Kidney epithelial cell (primary cell): ENCODE data around the gene TUBGCP2. TPM values are rescaled to one million over a fixed set of nuclear protein-coding genes. Genes with fewer than 3 reads are reported as not detected.
A peak's percentile ranks its signal among the peaks of the same experiment; 100 is the strongest.

Experiments
- DNase-seq: peaks from one replicate; pipeline ENCODE4 v3.0.0-alpha.2; 2010; ENCODE audit warnings: low read depth
- H3K27me3 ChIP-seq: 2 replicates; pipeline ENCODE4 v1.6.0; 2011; ENCODE audit warnings: low read length; ENCODE audit not compliant: control insufficient read depth, insufficient read depth
- H3K36me3 ChIP-seq: 2 replicates; pipeline ENCODE4 v1.5.1; 2011; ENCODE audit warnings: low read length; ENCODE audit not compliant: control insufficient read depth, insufficient read depth
- H3K4me3 ChIP-seq: 2 replicates; pipeline ENCODE4 v1.5.1; 2011; ENCODE audit warnings: low read depth, mild to moderate bottlenecking, control low read depth, low read length
- total RNA-seq: library from RNA; depleted of rRNA; stranded (reverse); fragments of >200 nt; gene quantifications from 2 replicates; pipeline ENCODE4 v1.2.3, GENCODE V29; 2015
- TF ChIP-seq, protein P1 (sequence below): IDR thresholded peaks from 2 replicates; pipeline ENCODE4 v1.5.1; 2011; ENCODE audit warnings: mild to moderate bottlenecking, moderate library complexity, low read length, control low read depth, inconsistent platforms; ENCODE audit not compliant: insufficient read depth, poor library complexity, severe bottlenecking

The TUBGCP2 gene
- total RNA-seq, 1 donor from 2014 or later: 65.5 TPM

- peak overlapping the region; percentile 23 for H3K4me3 ChIP-seq
- no peaks in the 10 kb centered on the region for H3K36me3 ChIP-seq
- no peak for DNase-seq
- TF ChIP-seq, protein P1, sequence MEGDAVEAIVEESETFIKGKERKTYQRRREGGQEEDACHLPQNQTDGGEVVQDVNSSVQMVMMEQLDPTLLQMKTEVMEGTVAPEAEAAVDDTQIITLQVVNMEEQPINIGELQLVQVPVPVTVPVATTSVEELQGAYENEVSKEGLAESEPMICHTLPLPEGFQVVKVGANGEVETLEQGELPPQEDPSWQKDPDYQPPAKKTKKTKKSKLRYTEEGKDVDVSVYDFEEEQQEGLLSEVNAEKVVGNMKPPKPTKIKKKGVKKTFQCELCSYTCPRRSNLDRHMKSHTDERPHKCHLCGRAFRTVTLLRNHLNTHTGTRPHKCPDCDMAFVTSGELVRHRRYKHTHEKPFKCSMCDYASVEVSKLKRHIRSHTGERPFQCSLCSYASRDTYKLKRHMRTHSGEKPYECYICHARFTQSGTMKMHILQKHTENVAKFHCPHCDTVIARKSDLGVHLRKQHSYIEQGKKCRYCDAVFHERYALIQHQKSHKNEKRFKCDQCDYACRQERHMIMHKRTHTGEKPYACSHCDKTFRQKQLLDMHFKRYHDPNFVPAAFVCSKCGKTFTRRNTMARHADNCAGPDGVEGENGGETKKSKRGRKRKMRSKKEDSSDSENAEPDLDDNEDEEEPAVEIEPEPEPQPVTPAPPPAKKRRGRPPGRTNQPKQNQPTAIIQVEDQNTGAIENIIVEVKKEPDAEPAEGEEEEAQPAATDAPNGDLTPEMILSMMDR: no peak
- peaks cover 59% of the 10 kb centered on the region for H3K27me3 ChIP-seq
Measured at GRCh38 chr10:133334503-133335245, 26.0 kb upstream of the TUBGCP2 start.

DNA sequence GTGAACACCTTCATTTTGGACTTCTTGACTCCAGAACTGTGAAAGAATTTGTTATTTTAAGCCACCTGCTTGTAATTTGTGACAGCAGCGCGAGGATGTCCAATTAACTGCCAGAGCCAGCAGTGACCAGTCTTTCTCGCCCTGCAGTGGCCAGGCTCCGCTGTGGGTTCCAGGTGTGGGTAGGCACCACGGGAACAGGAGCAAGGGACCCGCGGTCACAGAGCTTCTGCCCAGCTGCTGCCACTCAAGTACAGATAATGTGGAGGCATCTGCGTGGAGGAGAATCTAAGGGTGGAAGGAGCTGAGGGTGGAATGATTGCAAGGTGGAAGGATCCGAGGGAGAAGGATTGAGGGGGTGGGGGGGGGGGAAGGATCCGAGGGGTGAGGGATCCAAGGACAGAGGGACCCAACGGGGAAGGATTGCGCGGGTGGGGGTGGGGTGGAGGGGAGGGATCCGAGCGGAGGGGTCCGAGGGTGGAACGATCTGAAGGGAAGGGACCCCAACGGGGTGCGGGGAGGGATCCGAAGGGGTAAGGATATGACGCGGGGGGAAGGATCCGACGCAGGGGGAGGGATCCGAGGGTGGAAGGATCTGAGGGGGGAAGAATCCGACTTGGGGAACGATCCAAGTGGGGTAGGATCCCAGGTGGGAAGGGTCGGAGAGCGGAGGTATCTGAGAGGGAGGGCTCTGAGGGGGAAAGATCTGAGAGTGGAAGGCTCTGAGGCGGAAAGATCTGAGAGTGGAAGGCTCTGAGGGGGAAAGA lies 24.4 kb upstream of the TUBGCP2 start:
- Histone ChIP-seq H3K4me3 (no peak overlapping the region), H3K36me3 (no peaks in the 10 kb centered on the region), H3K27me3 (peaks cover 66% of the 10 kb centered on the region)
- no peak for DNase-seq
- TF ChIP-seq, protein P1: no peak

- H3K4me3 ChIP-seq: no peak overlapping the region
Measured at GRCh38 chr10:133329491-133330202, 21.0 kb upstream of the TUBGCP2 start.

DNA sequence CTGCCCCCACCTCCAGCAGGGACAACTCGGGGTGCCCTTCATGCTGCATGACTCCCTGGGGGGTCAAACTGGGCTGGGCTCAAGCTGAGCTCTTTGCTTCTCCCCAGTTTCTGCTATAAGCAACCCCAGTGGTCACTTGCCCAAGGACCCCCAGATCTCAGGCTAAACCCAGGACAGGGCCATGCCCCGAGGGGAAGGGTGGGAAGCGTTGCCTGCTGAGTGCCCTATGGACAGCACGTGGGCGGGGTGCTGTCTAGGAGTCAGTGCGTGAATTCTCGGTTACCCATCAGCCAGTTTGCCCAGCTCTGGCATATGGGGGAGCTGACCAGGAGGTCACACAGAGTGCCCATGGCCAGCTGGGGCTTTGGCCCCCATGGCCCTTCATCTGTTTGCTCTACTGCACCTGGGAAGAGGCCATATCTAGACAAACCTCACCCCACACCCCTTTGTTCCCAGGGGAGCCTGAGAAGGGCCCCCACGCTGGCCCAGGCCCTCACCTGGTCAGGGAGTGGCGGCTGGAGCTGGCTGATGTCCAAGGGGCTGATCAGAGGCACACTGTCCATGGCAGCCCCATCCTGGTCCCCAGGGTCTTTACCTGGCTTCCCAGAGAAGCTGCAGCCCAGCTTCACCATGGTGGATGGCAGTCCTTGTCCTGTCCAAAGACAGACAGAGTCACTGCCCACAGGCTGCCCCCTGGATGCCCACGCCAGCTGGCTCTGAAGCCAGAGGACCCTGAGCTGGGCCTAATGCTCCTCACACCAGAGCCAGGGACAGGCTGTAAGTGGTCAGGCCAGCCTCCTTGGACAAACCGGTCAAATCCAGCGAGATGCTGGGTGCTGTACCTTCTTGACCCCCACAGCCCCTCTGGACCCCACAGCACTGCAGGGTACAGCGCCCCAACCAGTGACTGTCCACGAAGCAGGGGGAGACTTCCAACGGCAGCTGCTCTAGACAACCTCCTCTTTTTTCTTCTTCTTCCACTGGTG lies 20.0 kb upstream of the TUBGCP2 start:
- TF ChIP-seq, protein P1: no peak
- H3K36me3 ChIP-seq: no peaks in the 10 kb centered on the region
- H3K4me3 ChIP-seq: no peak overlapping the region
- no peak for DNase-seq
- H3K27me3 ChIP-seq: peaks cover 61% of the 10 kb centered on the region

More at GRCh38 chr10:133329491-133330202, 21.0 kb upstream of the TUBGCP2 start:
- Histone ChIP-seq H3K27me3 (peaks cover 64% of the 10 kb centered on the region), H3K36me3 (no peaks in the 10 kb centered on the region)
- no peak for DNase-seq
- TF ChIP-seq, protein P1: peak; percentile 96

DNA sequence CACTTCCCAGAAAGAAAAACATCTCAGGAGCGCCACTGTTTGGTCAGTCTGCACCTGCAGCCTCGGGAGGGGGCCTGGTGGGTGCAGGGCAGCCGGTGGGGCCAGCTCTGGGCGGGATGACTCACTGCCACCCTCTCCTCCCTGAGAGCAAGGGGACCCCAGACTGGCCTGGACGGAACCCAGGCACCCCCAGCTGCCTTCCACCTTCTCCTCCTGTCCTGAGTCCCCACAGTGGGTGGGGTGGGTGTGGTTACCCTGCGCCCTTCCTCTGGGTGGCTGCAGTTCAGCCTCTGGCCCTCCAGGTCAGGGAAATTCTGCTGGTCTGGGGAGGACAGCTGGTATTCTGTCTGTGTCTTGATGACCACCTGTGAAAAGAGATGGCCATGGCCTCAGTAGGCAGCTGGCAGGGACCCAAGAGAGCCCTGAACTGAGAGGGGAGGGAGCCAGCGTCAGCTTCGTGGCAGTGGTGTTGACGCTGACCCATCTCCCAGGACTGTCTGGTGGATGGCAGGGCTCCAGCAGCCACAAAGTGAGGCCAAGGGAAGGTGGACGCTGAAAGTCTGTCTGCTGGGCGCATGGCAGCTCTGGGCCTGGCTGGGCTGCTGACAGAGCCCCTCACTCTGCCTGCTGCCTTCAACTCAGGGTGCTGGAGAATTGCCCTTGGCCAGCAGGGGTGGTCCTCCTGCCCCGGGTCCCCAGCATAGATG lies 19.1 kb upstream of the TUBGCP2 start:
- H3K27me3 ChIP-seq: peaks cover 55% of the 10 kb centered on the region
- DNase-seq: no peak
- H3K36me3 ChIP-seq: no peaks in the 10 kb centered on the region
- TF ChIP-seq, protein P1: no peak
- no peak overlapping the region for H3K4me3 ChIP-seq
